Loucy (cell line): ENCODE data around the gene HDHD3.
A peak's percentile ranks its signal among the peaks of the same experiment; 100 is the strongest.
"Not testable (repeated sequence)": the region's sequence is repeated elsewhere in the genome, so short reads cannot be mapped to it uniquely, and the experiment has no call there.

Experiments used
- H2AFZ ChIP-seq: fragments of 200-600 bp; sonication (generic); 2 replicates; pipeline ENCODE4 v1.6.0; 2016; ENCODE audit warnings: antibody characterized with exemption, mild to moderate bottlenecking, low read length, moderate library complexity
- H3F3A ChIP-seq: fragments of 200-600 bp; 2 replicates; pipeline ENCODE4 v1.6.0; 2016; ENCODE audit warnings: antibody characterized with exemption, low read depth, mild to moderate bottlenecking
- H3K27me3 ChIP-seq: fragments of 200-600 bp; sonication (generic); 2 replicates; pipeline ENCODE4 v1.6.1; 2014; ENCODE audit warnings: low read length, mild to moderate bottlenecking; ENCODE audit not compliant: insufficient read depth, poor library complexity, severe bottlenecking
- H3K36me3 ChIP-seq: fragments of 200-600 bp; sonication (generic); 2 replicates; pipeline ENCODE4 v1.6.1; 2016; ENCODE audit warnings: low read length; ENCODE audit not compliant: insufficient read depth
- H3K4me1 ChIP-seq: fragments of 200-600 bp; sonication (generic); 2 replicates; pipeline ENCODE4 v1.5.1; 2014; ENCODE audit warnings: low read length, mild to moderate bottlenecking; ENCODE audit not compliant: insufficient read depth, poor library complexity, severe bottlenecking
- H3K4me2 ChIP-seq: fragments of 200-600 bp; sonication (generic); 2 replicates; pipeline ENCODE4 v1.6.0; 2014; ENCODE audit warnings: antibody characterized with exemption, low read length, low read depth, mild to moderate bottlenecking; ENCODE audit not compliant: poor library complexity, severe bottlenecking
- H3K4me3 ChIP-seq: fragments of 200-600 bp; sonication (generic); 2 replicates; pipeline ENCODE4 v1.5.1; 2014; ENCODE audit warnings: low read length, mild to moderate bottlenecking, mixed read lengths; ENCODE audit not compliant: poor library complexity, severe bottlenecking
- H3K79me2 ChIP-seq: fragments of 200-600 bp; sonication (generic); 2 replicates; pipeline ENCODE4 v1.6.1; 2014; ENCODE audit warnings: low read length; ENCODE audit not compliant: insufficient read depth
- H3K9ac ChIP-seq: fragments of 200-600 bp; sonication (generic); 2 replicates; pipeline ENCODE4 v1.6.0; 2014; ENCODE audit warnings: mild to moderate bottlenecking, low read depth, low read length, moderate library complexity; ENCODE audit not compliant: poor library complexity, severe bottlenecking
- H3K9me2 ChIP-seq: fragments of 200-600 bp; sonication (generic); replicated peaks from 2 replicates; pipeline ENCODE4 v1.6.1; 2016; ENCODE audit warnings: low read depth, low read length, mixed read lengths
- H3K9me3 ChIP-seq: fragments of 200-600 bp; sonication (generic); 2 replicates; pipeline ENCODE4 v1.6.1; 2014; ENCODE audit warnings: mild to moderate bottlenecking, antibody characterized with exemption, low read length, low read depth; ENCODE audit not compliant: insufficient read depth
- H4K20me1 ChIP-seq: fragments of 200-600 bp; sonication (generic); 2 replicates; pipeline ENCODE4 v1.6.0; 2014; ENCODE audit warnings: antibody characterized with exemption, low read length, mild to moderate bottlenecking; ENCODE audit not compliant: insufficient read depth, poor library complexity, severe bottlenecking
- CTCF ChIP-seq: fragments of 200-600 bp; sonication (generic); conservative IDR thresholded peaks from 2 replicates; pipeline ENCODE4 v1.5.1; 2014; ENCODE audit warnings: mild to moderate bottlenecking, antibody characterized with exemption, low read length
- EZH2phosphoT487 ChIP-seq: fragments of 200-600 bp; IDR thresholded peaks from 2 replicates; pipeline ENCODE4 v1.6.1; 2018; ENCODE audit warnings: antibody characterized with exemption, mild to moderate bottlenecking, moderate library complexity, borderline replicate concordance

HDHD3 gene

GRCh38 chr9:113409883-113410206 lies 33.1 kb upstream of the HDHD3 start:
- peaks cover 33% of the 10 kb centered on the region for H3K79me2 ChIP-seq
- peaks cover 7% of the 10 kb centered on the region; the same call in 1 of the 2 replicates for H3F3A ChIP-seq
- H3K4me2 ChIP-seq, result peak overlapping the region; percentile 99
- TF ChIP-seq CTCF (no peak), EZH2phosphoT487 (no peak)
- peaks cover 37% of the 10 kb centered on the region for H3K4me1 ChIP-seq
- H3K9me2 ChIP-seq, result no peaks in the 10 kb centered on the region
- peaks cover 5% of the 10 kb centered on the region for H3K27me3 ChIP-seq
- H3K36me3 ChIP-seq, result peaks cover 10% of the 10 kb centered on the region; the same call in 1 of the 2 replicates
- no peaks in the 10 kb centered on the region for H3K9me3 ChIP-seq
- H3K4me3 ChIP-seq, result peak overlapping the region; percentile 89
- peaks cover 17% of the 10 kb centered on the region for H4K20me1 ChIP-seq
- H2AFZ ChIP-seq, result peak overlapping the region; percentile 92; the same call in 1 of the 2 replicates
- H3K9ac ChIP-seq, result peak overlapping the region; percentile 98

DNA sequence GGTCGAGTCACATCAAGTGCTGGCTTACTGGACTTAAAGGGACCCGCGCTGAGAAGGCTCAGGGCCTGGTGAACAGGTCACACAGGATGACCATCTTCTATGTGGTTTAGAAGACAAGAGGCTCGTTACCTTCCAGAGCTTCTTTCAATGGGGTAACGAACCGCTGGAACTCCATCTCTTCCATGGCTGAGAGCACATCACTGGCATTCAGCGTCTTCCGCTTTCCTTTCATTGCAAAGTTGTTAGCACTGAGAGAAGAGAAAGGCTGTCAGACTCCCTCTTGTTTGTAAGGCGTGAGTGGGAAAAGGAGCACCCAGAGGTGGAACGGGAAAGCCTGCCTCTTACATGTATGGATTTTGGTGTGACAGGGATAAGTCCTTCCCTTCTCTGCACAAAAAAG lies 32.7 kb upstream of the HDHD3 start:
- H3K4me3 ChIP-seq, result peak overlapping the region; percentile 89
- H3K9ac ChIP-seq, result peak overlapping the region; percentile 98
- peak overlapping the region; percentile 99 for H3K4me2 ChIP-seq
- no peaks in the 10 kb centered on the region for H3K9me2 ChIP-seq
- no peaks in the 10 kb centered on the region for H3K9me3 ChIP-seq
- peaks cover 37% of the 10 kb centered on the region for H3K4me1 ChIP-seq
- peaks cover 10% of the 10 kb centered on the region; the same call in 1 of the 2 replicates for H3K36me3 ChIP-seq
- TF ChIP-seq CTCF, result no peak
- TF ChIP-seq EZH2phosphoT487, result no peak
- H3K79me2 ChIP-seq, result peaks cover 33% of the 10 kb centered on the region
- H3F3A ChIP-seq, result peaks cover 7% of the 10 kb centered on the region; the same call in 1 of the 2 replicates
- 0 out of 2 replicates have a peak overlapping the region, but pooled peaks have one; percentile 92 for H2AFZ ChIP-seq
- H4K20me1 ChIP-seq, result peaks cover 17% of the 10 kb centered on the region
- H3K27me3 ChIP-seq, result peaks cover 5% of the 10 kb centered on the region

- not testable (repeated sequence) for H3F3A ChIP-seq, H3K9me3 ChIP-seq, H3K27me3 ChIP-seq, H3K9me2 ChIP-seq, H2AFZ ChIP-seq
- peak overlapping the region; percentile 89 for H3K4me3 ChIP-seq
- peak overlapping the region; percentile 99 for H3K4me2 ChIP-seq
- H4K20me1 ChIP-seq, result peaks cover 17% of the 10 kb centered on the region
- H3K9ac ChIP-seq, result peak overlapping the region; percentile 9
- peak; percentile 71 for TF ChIP-seq CTCF
- H3K36me3 ChIP-seq, result peaks cover 10% of the 10 kb centered on the region; the same call in 1 of the 2 replicates
- peaks cover 33% of the 10 kb centered on the region for H3K79me2 ChIP-seq
- peaks cover 36% of the 10 kb centered on the region for H3K4me1 ChIP-seq
Observed at GRCh38 chr9:113406873-113407511, 30.2 kb upstream of the HDHD3 start.

GRCh38 chr9:113406353-113406752 lies 29.6 kb upstream of the HDHD3 start:
- Histone ChIP-seq H3K36me3 (peaks cover 10% of the 10 kb centered on the region; the same call in 1 of the 2 replicates), H3K79me2 (peaks cover 33% of the 10 kb centered on the region), H4K20me1 (peaks cover 17% of the 10 kb centered on the region), H3K4me1 (peaks cover 34% of the 10 kb centered on the region)
- H3K27me3 ChIP-seq, H3K9me2 ChIP-seq, H3K9ac ChIP-seq, H3K9me3 ChIP-seq, H3K4me2 ChIP-seq, H3K4me3 ChIP-seq, H3F3A ChIP-seq, H2AFZ ChIP-seq: not testable (repeated sequence)
